HG02623 (cell line): Measurements from ENCODE around the gene PTPN3.

Source experiments
- ATAC-seq: cut with Tn5 transposase; IDR thresholded peaks from one replicate; pipeline ENCODE4 v1.9.1; 2021; ENCODE audit warnings: moderate library complexity; ENCODE audit not compliant: unreplicated experiment

Gene PTPN3

DNA sequence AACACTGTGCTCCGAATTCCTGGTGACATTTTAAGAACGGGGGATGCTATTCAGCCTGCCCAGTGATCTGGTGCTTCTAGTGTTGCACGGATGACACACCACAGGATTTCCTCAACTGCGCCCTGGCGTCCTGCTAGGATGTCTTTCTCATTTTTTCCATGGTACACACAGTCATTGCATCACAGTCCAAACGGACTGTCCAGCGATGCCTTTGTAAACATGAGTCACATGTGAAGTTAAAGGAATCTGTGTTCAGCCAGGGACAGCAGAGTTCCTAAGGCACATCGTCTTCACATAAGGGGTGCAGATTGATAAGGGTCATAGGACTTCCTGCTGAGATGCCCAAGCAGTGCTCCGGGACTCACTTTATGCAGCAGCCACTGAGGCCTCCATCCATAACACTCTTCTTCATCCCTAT is 9.3 kb upstream of the PTPN3 start:
- ATAC-seq = no peak

- ATAC-seq = no peak
These were observed 8.1 kb upstream of the PTPN3 start for GRCh38 chr9:109506097-109506712.

DNA sequence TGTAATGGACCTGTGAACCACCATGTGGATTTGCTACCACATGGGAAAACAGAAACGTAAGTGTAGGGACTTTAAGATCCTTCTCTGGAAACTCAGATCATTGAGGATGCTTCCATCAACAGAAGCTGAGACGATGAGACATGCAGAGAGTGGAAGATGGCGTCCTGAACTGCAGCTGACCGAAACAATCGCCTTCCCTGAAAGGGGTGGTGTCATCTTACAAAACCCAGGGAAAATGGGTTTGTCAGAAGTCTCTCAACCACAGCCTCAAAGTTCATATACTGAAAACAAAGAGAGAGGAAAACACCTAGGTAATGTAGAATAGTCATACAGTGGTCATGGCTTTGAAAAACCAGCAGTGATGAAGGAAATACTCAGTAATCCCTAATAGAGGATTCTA is 6.6 kb upstream of the PTPN3 start:
- no peak for ATAC-seq

DNA sequence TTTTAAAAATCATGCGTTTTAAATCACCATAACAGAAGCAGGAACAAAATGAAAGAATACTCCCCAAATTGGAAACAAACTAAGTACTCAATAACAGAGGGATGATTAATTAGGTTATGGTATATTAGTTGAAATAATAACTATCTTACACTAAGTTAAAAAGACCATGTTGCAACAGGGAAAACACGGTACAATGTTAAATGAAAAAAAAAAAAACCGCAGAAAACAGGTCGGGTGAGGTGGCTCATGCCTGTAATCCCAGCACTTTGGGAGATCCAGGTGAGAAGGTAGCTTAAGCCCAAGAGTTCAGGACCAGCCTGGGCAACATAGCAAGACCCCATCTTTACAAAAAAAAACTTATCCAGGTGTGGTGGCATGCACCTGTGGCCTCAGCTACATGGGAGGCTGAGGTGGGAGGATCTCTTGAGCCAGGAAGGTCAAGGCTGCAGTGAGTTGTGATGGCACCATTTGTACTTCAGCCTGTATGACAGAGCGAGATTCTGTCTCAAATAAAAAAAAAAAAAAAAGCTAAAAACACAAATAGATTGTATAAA is 2.4 kb upstream of the PTPN3 start:
- ATAC-seq = no peak

- ATAC-seq = no peak
These were observed 1.7 kb upstream of the PTPN3 start for GRCh38 chr9:109499631-109500410.

GRCh38 chr9:109499093-109499630 is 1.1 kb upstream of the PTPN3 start:
- ATAC-seq = no peak

GRCh38 chr9:109497226-109498153 is 617 bp downstream of the PTPN3 start:
- no peak for ATAC-seq

- ATAC-seq = no peak
These were observed 1.3 kb downstream of the PTPN3 start for GRCh38 chr9:109496841-109497225.

GRCh38 chr9:109496218-109496617 is 1.9 kb downstream of the PTPN3 start:
- ATAC-seq = no peak

DNA sequence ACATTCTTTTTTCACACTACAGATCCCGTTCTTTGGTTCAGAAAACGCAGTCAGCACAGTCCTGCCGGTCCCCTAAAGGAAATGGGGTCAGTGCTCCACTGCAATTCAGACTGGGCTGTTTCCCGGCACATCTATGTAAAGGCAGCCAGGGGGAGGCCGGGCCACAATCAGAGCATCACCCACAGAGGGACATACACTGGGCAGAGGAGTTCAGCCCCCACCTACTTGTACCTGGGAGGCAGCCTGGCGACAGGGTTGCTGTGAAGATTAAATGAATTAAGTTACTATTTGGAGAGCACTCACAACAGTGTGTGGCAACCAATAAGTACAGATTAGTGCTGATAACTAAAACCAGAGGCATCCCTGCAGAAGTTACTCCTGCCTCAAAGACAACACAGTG is 4.5 kb downstream of the PTPN3 start:
- ATAC-seq = no peak

DNA sequence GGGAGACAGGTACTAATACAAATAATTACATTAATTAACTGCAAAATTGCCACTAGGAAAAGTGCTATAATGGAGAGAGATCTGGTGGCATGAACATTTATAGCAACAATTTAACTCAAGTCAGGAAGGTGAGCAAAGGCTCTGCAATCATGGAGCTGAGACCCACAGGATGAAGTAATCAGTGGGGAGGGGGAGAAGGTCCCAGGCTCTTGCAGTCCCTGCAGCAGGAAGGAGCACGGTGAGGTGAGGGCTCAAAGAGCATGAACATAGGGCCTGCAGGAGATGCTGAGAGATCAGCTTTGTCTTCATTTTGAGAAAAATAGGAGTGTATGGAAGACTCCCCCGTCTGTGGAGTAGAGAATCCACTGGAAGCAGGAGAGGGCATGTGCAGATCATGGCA is 6.5 kb downstream of the PTPN3 start:
- no peak for ATAC-seq

DNA sequence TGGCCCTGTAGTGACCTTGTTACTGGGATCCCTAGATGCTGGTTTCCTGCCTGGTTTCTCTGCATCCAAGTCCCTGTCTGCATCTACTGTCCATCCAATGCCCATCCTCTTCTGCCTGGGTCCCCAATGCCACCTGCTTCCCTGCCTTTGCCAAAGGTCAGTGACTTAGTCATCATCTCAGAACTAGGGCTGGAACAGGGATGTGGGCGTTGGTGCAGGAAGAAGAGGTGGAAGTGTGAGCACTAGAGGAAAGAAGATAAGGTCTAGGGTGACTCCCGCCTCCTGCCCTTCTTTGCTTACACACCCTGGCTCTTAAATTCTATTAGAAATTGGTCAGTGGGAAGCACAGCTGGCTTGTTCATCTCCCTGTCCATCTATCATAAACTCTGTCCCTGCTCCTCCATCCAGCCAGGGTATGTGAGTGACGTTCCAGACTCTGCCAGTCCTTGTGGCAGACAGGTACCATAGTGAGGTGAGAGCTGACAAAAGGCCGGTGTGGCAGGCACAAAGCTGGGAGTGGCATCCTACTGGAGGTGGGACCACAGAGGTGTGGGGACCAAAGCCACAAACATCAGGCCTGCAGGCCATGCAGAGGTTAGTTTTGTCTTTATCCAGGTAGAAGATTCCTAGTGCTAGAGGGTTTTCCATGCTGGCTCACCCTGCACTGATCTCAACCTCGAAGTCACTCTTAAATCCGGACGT is 9.2 kb downstream of the PTPN3 start:
- ATAC-seq = no peak

DNA sequence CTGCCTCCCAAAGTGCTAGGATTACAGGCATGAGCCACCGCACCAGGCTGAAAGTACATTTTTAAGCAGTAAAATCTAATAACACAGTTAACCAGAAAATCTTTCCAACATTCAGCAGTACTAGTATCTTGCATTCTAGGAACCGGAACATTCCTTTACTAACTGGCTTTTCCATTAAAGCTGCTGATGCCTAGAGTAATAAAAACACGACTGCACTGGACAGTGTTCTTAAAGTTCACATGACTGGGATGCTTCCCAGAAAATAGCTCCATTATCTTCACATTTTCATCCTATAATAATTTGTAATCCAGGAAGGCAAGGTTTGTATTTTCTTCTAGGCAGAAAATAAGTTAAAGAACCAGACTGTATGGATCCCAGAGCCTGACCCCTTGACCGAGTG is 9.8 kb downstream of the PTPN3 start:
- ATAC-seq = no peak

GRCh38 chr9:109487247-109487646 is 10.9 kb downstream of the PTPN3 start:
- ATAC-seq = no peak

- ATAC-seq = no peak
These were observed 14.2 kb downstream of the PTPN3 start for GRCh38 chr9:109483744-109484429.

DNA sequence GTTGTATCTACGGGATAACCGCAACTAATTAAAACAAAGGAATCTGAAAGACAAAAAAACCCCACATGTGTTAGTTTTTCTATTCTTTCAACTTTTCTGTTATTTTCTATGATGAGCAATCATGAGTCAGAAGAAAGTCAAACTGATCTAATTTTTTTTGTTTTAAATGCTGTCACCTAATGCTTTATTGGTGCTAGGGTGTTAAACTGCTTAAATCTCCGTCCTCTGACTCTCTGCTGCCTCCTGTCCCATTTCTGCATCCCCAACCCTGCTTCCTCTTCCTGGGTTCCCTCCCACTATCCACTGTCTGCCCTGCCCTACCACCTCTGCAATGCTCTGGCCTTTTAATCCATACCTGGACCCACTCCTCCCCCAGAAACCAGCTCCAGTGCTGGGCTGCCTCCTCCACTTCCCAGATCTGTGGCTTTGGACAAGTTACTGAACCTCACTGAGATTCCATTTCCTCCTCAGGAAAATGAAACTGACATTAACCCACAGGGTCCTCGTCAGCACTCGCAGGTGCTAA is 15.7 kb downstream of the PTPN3 start:
- ATAC-seq = no peak

DNA sequence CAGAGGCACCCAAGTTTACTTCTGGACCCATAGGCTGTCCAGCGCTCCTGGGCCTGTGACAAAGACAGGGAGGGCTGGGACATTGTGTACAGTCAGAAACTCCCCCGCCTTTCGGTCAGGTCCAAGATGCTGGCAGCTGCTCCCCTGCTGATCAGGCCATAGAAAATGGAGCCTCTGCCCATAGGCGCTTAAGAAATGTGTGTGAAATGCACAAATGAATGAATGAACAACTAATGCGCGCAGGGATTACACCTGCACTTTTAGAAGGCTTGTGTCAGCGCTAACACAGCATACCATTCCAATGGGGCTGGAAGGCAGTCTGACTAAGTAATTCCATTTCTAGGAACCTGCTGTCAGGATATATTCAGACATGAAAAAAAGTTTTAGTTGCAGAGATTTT is 16.3 kb downstream of the PTPN3 start:
- no peak for ATAC-seq

GRCh38 chr9:109479822-109480221 is 18.3 kb downstream of the PTPN3 start:
- ATAC-seq = no peak

GRCh38 chr9:109478665-109479380 is 19.3 kb downstream of the PTPN3 start:
- ATAC-seq = no peak
